HT1080 (cell line): ENCODE data around the gene ENDOD1. TPM values are rescaled to one million over a fixed set of nuclear protein-coding genes. Genes with fewer than 3 reads are reported as not detected.

Experiments used
- DNase-seq: peaks from one replicate; pipeline ENCODE4 v3.0.0-alpha.2; 2015; ENCODE audit warnings: low read depth
- total RNA-seq: library from RNA; depleted of rRNA; stranded (reverse); fragments of >200 nt; shearing (Covaris generic); gene quantifications from 2 replicates; pipeline ENCODE4 v1.2.3, GENCODE V29; 2014

Gene ENDOD1
- total RNA-seq, 1 experiment from 2014 or later: 38.8 TPM

DNA sequence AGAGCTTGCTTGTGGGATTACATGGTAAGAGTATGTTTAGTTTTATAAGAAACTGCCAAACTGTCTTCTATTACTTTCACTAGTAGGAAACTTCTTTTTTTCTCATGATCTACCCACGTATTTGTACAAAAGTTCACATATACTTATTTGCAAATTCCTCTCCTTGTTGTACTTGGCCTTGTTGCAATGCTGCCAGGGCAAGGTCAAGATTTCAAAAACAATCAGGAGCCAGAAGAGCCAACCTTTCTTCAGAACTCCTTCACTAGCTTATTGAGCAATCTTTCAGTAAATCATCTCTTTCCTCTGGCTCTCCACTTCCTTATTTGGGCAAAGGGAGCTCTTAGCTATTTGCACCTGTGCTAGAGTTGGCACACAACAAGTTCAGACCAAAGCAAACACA, 13.2 kb upstream of the ENDOD1 start:
- no peak for DNase-seq

DNA sequence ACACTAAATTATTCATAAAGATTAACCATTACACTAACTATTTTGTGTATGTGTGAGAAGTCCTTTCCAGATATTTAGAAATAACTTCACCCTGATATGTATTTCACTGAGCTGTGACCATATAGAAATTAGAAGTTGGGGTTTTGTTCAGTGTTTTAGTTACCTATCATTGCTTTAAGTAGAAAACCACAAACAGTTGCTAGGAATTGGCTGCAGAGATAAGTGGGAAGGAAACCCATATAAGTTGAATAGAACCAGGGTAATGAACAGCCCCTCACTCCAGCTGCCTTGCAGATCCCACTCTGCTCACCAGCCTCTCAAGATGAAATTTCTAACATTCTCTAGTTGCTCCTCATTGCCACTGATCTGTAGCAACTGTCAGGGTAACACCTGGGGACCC, 12.7 kb upstream of the ENDOD1 start:
- no peak for DNase-seq

DNA sequence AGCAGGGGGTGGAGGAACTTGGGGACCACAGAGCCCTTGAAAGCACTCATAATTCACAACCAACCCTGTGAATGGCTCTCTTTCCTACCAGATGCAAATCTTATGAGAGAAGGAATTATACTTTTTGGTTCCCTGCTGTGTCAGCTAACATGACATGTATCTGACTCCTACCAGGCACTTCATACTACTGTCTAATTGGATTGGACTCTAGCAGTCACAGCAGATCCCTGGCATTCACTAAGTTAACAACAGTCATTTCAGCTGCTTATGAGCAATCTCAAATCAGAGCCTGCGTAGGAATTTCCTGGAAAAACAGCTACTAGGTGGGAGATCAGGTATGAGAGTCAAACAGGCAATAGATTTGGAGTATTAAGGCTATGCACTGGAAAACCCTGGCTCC, 11.1 kb upstream of the ENDOD1 start:
- peak; percentile 49 for DNase-seq

DNA sequence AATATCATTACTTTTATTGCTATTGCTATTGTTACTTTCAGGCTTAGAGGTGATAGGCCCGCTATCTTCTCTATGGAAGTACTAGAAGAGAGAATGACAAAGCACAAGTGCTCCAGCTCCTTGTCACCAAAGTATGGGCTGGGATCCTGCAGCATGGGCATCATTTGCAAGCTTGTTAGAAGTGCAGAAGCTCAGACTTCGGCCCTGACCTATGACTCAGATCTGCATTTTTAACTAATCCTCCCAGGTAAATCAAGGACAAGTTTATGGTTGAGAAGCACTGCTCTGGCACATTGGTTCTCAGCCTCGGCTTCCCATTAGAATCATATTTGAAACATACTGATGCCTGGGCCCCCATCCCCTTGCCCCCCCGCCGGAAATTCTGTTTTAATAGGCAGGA, 8.6 kb upstream of the ENDOD1 start:
- DNase-seq: no peak

DNA sequence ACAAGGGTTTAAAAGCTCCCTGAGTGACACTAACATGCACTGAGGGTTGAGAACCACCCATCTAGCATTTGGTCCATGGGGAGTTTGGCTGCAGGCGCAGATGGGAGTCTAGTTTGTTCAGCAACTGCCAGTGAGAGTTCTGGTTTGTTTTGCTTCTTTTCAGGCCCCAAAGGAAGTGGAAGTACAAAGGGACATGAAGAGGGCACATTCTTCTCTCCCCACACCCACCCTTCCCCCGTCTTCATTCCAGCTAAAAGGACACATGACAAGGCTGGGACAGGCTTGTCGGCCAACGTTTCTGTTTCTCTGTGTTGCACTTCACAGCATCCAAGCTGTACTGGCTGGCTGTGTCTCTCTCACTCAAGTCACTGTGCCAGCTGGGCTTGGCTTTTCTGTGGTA, 8.2 kb upstream of the ENDOD1 start:
- no peak for DNase-seq

DNA sequence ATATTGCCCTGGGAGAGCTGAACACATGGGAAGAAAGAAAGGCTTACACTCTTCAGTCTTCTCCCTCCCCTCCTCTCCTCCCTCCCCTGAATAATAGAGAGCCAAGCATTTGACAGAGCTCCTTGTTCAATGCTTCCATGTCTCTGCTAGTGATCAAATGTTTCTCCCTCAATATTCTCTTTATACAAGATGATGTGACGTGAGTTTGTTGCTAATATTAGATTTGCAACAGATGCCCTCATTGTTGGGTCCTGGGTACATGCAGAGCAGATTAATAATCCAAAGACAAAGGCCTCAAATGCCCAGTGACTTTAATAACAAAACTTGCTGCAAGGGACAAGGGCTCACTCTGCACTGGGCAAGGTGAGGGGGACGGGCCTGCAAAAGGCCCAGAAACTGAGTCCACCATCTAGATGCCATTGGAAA, 7.1 kb upstream of the ENDOD1 start:
- DNase-seq: no peak

DNA sequence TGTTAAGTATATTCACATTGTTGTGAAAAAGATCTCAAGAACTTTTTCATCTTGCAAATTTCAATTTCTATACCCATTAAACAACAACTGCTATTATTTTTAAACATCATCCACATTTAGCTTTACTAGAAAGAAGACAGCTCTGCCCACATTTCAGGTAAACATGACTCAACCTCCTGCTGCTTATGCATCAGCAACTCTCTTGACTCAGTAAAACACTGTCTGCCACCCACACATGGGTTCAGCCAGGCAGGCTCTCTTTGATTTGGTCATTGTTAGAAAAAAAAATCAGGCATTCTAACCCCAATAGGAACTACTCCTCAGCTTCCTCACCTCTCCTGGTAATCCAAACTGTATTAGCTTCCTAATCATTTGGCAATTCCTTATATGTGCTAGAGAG, 5.1 kb upstream of the ENDOD1 start:
- DNase-seq: peak; percentile 44

DNA sequence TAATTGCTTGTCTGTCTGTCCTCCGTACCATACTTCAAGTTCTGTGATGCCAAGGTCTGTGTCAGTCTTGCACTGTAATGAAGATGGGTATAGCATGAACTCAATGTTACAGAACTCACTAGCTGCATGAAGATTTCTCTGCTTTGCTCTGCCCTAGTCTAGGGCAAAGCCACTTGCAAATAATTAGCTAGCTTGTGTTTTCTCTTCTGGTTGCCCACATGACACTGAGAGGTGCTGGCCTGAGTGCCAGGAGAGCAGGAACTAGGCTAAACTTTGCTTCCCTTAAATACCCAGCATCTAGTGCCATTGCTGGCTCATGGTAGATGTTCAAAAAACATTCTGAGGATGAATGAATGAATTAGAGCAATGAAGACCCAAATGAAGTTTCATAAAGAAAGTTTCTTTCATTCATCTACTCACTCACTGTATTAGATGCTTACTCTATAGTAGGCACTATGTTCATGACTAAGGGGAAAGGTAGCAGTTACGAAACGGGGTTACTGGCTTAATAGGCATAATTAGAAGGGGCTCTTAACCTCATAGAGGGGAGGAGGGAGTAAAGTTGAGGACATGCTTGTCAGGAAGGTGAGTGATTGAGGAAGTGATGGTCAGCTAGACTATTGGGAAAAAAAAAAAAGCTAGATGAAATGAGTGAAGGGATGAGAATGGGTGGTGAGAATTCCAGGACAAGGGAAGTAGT, 4.4 kb upstream of the ENDOD1 start:
- DNase-seq: no peak

DNA sequence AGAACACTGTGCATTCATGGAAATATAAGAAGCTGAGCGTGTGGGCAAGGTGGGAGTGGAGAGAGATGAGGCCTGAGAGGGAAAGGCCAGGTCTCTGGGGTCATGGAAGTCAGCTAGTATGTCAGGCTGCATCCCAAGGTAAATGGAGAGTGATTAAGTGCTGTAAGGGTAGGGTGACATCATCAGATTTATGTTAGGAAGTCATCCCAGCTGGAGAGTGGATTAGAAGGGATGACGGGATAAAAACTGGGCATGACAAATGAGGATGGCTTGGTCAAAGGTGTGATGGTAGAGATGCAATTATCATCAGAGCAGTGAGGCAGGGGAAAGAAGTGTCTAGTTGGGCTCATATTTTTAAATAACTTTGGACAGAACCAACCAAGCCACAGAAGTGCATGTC, 3.5 kb upstream of the ENDOD1 start:
- no peak for DNase-seq

DNA sequence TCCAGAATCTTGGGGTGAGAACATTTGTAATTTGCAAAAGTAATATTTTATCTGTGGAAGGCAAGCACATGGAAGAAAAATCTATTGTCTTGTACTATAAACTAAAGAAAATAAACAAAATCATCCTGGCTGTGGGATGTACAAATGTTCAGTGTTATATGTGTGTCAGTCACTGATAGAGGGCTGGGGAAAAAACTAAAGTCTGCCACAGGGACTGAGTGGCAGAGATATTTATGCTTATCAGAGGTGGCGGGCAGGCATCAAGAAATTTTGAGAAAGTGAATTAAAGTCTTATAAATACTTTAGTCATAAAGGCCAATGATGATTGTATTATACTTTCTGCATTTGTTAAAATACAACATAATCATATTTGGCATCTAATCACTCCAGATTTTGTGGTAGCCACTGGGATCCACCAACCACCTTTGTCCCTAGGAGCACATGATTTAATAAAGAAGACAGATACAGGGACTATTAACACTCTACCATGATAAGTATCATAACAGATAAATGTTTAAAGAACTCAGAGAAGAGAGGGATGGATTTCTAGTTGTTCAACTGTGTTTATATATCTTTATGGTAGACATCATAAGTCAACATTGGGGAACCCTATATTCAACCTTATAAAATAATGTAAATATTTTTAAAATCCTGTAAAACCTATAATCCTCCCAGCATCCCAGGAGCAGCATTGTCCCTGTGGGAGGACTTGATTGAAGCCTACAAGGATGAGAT, 2.6 kb upstream of the ENDOD1 start:
- no peak for DNase-seq

DNA sequence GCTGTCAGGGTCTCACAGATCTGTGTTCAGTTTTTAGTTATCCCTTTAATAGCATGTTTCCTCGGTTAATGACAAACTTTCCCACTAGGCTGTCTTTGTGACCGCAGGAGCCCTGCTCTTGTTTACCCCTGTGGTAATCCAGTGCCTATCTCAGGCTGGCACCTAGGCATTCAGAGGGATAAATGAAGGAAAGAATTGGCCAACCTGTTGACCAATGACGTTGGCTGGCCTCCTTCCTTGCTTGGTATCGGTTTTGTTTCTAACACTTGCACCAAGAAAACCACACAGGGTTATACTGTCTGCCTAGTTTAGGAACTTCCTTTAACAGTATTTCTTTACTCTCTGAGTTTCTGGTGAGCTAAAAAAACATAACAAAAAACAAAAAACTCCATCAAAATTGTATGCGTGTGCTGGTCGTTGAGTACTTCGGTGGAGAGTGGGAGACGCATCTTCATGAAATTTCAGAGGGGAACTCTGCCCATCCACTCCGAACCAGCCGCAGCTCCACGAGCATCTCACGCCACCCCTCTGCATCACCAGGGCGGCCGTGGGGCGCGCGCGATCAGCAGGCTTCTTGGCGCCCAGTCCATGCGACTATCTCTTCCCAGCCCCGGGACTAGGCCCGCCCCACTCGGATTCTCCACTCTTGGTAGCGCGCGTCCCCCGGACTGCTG, 563 bp upstream of the ENDOD1 start:
- peak; percentile 11 for DNase-seq

DNA sequence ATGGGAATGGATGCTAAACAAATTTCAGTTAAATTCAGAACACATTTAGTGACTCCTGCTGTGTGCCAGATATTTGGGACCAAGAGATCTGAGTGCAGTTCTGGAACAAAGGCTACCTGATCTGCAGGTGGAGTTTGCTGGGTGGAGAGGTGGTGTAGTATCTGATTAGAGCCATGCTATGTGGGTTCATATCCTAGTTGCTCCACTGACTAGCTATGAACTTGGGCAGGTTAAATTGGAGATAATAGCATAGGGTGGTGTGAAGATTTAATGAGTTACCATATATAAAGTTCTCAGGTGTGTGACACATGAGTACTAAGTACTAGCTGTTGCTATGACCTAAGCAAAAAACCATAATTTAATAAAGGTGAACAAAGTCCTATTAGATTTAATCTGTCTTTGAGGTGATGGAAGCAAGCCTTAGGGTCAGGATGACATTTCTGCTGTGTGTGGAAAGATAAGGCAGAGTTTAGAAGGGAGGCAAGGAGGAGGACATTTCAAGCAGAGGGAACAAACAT, 2.1 kb downstream of the ENDOD1 start:
- no peak for DNase-seq

DNA sequence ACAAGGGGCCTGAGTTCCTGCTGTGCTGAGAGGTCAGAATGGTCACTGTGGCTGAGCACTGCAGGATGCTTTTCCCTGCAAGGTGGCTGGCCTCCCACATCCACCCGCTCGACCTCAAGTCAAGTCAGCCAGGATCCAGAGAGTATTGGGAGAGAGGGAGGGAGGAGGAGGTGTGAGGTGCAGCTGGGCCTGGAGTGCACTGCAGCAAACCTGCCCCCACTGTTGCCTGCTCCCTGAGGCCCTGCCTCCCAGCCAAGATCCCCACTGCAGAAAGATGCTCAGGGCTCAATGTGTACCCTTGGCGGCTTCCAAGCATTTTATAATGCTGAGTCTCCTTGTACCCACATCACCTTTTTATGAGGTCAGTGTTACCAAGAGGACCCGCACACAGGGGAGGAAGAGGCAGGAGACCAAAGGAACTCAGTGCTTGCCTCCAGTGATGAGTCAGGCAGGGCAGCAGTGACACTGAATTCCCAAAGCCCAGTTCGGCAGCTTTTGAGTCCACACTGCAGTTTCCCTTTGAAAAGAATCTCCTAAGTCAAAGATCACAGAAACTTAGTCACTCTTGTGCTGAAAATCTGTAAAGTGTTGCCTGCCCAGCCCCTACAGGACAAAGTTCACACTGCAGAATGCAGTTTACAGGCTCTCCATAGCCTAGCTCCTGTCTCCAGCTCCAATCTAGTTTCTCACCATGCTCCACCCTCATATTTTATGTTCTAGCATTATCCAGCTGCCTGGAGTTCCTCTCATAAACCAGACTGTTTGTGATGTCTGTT, 3.1 kb downstream of the ENDOD1 start:
- DNase-seq: peak; percentile 94

DNA sequence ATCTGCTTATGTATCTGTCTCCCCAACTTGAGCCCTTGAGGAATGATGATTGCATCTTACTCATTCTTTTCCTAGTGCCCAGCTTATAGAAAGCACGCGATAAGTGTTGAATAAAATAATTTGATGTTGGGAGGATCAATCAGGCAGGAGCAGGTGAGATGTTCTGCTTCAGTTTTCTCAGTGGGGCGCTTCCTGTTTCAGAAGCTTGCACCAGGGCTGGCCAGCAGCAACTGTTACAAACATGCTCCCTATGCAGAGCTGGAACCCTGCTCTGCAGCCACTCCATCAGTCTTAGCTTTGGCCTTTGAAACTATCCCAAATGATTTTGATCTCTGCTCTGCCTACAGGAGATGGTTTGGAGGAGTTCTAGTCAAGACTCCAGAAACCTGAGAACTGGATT, 3.9 kb downstream of the ENDOD1 start:
- no peak for DNase-seq

DNA sequence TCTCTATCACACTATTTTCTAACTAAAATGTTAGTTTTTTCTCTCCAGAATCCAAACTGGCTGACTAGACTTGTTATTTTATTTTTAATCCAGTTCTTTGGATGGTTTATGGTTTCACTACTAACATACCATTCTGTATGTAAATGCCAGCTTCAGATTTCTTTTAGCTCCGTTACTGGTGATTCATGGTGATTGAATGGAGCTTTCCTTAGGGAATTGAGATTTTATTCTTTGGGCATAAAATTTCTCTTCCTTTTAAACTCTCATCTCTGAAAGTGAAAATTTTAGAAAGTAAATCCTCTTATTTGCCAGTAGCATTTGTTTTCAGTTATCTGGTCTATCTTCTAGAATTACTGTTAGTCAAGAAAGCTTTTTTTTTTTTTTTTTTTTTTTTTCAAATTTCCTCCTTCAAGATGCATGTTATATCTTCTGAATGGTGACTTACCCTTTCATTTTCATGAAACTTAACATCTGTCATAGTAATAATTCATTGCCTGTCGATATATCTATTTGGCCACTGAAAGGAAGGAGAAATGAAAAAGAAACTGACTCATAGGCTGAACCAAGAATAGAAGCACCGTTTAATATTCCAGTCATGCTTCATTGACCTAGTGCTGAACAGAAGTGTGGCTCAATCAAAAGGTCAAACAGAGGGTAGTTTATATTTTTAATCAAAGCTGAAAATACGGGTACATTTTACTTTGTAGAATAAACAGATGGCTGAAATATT, 6.4 kb downstream of the ENDOD1 start:
- peak; percentile 64 for DNase-seq

DNA sequence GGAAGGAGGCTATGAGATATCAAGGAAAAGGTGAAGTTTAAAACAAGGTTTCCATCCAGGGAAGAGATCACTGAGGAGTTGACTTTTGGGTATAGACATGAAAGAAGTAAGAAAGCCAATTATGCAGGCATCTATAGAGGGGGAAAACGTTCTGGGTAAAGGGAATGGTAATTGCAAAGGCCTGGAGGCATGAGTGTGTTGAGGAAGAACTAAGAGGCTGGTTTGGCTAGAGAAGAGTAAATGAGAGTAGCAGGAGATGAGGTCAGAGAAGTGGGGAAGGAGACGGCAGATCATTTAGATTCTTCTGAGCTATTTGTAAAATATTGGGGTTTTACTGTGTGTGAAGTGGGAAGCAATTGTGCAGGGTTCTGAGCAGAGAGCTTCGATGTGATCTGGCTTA, 7.6 kb downstream of the ENDOD1 start:
- DNase-seq: no peak

DNA sequence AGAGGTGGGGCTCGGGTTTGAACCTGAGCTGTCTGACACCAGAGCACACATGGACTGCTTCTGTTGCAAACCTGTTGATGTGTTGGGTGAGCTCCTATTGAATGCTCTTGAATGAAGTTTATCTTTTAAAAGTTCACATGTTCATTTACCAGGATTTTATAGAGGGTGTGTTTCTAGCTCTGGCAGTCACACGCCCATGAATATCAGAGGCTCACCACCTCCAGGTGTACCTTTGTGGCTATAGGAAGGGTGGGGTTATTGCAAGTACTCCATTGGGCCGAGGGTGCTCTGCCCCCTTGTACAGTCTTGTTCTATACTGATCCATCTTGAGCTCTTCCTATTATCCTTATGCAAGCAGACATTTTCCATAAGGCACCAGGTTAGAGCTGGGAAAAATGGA, 9.2 kb downstream of the ENDOD1 start:
- no peak for DNase-seq

DNA sequence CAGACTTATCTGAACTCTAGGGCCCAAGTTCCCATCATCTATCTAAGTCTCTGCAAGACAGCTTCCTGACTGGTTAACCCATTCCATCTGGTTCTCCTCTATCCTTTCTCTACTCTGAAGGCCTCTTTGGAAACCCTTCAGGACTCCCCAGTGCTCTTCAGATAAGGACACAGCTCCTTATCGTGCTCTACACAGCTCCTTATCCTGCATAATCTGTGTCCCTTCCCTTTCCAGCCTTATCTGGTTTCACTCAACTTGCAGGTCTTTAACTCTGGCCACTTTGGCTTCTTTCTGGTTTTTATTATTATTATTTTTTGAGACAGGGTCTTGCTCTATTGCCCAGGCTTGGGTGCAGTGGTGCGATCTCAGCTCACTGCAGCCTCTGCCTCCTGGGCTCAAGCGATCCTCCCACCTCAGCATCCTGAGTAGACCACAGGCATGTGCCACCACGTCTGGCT, 10.6 kb downstream of the ENDOD1 start:
- no peak for DNase-seq

DNA sequence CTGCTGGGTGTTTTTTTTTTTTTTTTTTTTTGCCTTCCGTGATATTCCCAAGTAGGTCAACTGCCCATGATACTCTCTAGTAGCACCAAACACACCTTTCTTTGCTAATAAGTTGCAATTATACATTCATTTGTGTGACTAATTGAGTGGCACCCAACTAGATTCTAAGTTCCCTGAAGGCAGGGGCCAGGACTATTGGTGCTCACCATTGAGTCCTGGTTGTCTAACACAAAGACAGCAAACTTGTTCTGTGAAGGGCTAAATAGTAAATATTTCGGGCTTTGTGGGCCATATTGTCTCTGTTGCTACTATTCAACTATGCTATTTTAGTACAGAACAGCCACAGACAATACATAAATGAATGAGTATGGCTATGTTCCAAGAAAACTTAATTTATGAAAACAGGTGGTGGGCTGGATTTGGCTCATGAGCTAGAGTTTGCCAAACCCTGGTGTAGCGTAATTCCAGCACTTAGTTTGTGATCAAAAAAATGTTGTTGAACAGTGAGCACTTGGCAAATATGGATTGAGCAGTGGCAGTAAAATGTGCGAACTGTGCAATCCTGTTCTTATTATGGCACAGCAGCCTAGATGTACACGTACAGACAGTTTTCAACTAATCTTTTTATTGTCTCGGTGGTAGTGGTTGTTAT, 11.3 kb downstream of the ENDOD1 start:
- DNase-seq: no peak

DNA sequence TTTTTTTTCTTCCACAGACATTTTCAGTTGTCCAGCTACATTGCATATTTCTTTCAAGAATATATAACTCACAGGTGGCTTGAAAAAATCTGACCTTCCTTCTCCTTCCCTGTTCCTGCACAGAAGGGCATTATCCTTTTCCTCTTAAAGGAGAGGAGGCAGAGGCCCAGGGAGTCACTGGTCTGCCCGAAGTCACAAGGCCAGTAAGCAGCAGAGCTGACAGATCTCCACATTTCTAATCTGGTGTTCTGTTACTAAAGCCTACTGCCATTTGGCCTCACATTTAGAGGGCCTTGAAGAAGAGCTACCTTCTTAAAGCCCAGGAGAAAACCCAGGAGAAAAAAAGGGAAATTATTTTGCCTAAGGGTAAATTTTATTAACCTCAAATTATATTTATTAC, 12.3 kb downstream of the ENDOD1 start:
- no peak for DNase-seq
